Astrocyte of the spinal cord (primary cell): ENCODE data around the gene ZNF506.
"Not testable (repeated sequence)": the region's sequence is repeated elsewhere in the genome, so short reads cannot be mapped to it uniquely, and the experiment has no call there.

Experiments
- DNase-seq: peaks from one replicate; pipeline ENCODE4 v3.0.0; 2011; ENCODE audit warnings: low read depth, low spot score
- H3K4me3 ChIP-seq: 2 replicates; pipeline ENCODE4 v1.5.1; 2011; ENCODE audit warnings: low read depth, mild to moderate bottlenecking, low read length, moderate library complexity
- CTCF ChIP-seq: IDR thresholded peaks from 2 replicates; pipeline ENCODE4 v1.5.1; 2012; ENCODE audit warnings: low read depth, mild to moderate bottlenecking, low read length, inconsistent platforms
- in situ Hi-C: cut with HindIII; loops from 2 replicates; pipeline ENCODE4 v1.10.0; 2017; ENCODE audit warnings: low sequenced_read_pairs

ZNF506 gene

GRCh38 chr19:19821366-19821951 is at the start of gene ZNF506:
ZNF506 (minus strand) TSS chr19:19821750; CDS start chr19:19821603, 147 bp downstream.
- DNase-seq, result peak; percentile 97
- in situ Hi-C loops, result no loop called here
- H3K4me3 ChIP-seq, result peak within 1 kb of the TSS; percentile 88
- no peak for TF ChIP-seq CTCF

- in situ Hi-C loops, DNase-seq, H3K4me3 ChIP-seq: not testable (repeated sequence)
Observed at GRCh38 chr19:19870086-19870485, 48.5 kb upstream of the ZNF506 start.

- peak overlapping the region; percentile 81 for H3K4me3 ChIP-seq
- DNase-seq, result no peak
- in situ Hi-C loops, result no loop called here
- TF ChIP-seq CTCF, result no peak
Observed at GRCh38 chr19:19866611-19867248, 45.2 kb upstream of the ZNF506 start.

DNA sequence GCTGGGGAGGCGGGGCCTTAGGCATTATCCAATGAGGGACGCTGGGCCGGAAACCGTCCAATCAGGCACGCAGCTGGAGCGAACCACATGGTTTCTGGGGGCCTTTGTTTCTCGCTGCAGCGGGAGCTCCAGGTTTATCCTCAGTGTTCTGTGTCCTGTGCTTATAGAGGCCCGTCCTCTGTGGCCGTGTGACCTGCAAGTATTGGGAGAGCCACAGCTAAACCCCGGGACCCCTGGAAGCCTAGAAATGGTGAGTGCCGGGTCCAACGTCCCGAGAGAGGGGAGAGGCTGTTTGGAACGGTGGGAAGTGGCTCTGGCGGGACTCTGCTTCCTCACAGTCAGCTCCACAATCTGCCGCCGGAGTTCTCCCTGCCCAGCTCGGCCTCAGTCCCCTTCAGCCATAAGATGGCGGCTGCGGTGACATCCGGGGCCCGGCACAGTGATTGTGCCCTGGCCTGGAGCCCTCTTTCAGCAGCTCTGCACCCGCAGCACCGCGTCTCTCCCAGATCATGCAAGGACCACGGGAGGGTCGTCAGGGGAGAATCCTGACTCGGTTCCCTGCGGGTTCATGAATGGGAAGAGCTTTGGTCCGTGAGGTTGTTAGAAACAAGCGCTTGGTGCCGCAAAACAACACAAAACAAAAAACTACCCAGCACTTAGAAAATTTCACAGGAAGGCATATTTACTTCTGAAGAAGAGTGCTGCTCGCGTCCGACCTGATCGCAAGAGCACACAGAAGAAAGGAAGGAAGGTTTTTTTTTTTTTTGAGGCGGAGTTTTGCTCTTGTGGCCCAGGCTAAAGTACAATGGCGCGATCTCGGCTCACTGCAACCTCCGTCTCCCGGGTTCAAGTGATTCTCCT is 44.4 kb upstream of the ZNF506 start, which contains the start of gene ZNF253:
ZNF253 (plus strand) TSS at position 133 of the 861 bp plus-strand sequence; CDS start at position 248, 115 bp downstream.
- in situ Hi-C loops, result no loop called here
- no peak for TF ChIP-seq CTCF
- peak; percentile 94 for DNase-seq
- H3K4me3 ChIP-seq, result peak within 1 kb of the TSS; percentile 81

DNA sequence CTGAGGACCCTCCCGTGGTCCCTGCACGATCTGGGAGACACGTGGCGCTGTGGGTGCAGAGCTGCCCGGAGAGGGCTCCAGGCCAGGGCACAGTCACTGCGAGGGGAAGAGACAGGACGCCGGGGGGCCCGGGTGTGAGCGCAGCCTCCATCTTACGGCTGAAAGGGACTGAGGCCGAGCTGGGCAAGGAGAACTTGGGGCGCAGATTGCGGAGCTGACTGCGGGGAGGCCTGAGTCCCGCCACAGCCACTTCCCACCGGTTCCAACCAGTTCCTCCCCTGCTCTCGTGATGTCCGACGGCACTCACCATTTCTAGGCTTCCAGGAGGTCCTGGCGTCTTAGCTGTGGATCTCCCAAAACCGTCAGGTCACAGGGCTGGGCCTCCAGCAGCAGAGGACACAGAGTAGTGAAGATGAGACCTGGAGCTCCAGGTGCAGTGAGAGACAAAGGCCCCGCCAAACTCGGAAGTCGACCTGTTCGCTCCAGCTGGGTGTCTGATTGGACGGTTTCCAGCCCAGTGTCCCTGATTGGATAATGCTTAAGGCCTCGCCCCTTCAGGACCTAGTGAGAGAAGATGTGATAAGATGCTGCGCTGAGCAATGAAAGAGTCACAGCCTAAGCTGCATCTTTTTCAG is 39.3 kb upstream of the ZNF506 start:
- no peak overlapping the region for H3K4me3 ChIP-seq
- in situ Hi-C loops, result no loop called here
- no peak for DNase-seq
- TF ChIP-seq CTCF, result no peak

- DNase-seq, result no peak
- in situ Hi-C loops, result no loop called here
- no peak for TF ChIP-seq CTCF
- H3K4me3 ChIP-seq, result no peak overlapping the region
Observed at GRCh38 chr19:19858751-19859150, 37.2 kb upstream of the ZNF506 start.

DNA sequence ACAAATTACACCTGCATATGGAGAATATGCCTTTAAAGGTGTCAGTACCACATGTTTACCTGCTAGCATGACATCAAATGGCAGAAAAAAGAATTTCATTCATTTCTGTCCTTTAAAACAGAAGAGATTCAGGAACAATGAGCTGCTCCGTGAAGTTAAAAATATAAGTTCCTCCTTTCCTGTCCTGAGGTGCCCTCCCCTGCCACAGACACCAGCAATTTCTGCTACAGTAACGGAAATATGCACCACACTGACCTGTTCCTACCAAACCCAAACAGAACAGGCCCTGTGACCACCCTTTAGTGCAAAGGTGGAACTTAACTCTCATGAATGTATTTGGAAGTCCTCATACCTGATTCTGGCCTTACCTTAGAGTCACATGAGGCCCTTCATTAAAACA is 30.2 kb upstream of the ZNF506 start:
- H3K4me3 ChIP-seq, DNase-seq, in situ Hi-C loops: not testable (repeated sequence)
